Upper lobe of left lung (tissue), 4 donors: ENCODE measurements around the gene MTG1.

Source experiments
- CTCF ChIP-seq, 6 experiments: fragments of 450-650 bp in 4 of 6; fragments of 200-600 bp in 2 of 6; sonication (generic) in 2 of 6; IDR thresholded peaks; one replicate each; pipeline ENCODE4 v1.5.1; 2016 to 2019; ENCODE audit warnings: antibody characterized with exemption in 6 of 6
- POLR2AphosphoS5 ChIP-seq, 2 donors: sonication (generic); formaldehyde crosslinking; IDR thresholded peaks; one replicate each; pipeline ENCODE4 v1.5.1; 2017; ENCODE audit warnings: antibody characterized with exemption in 2 of 2

GRCh38 chr10:133403784-133404183 lies 9.8 kb downstream of the MTG1 start:
- no peak for TF ChIP-seq CTCF (IDR thresholded peaks at IDR 0.05)
- no peak for TF ChIP-seq POLR2AphosphoS5 (IDR thresholded peaks at IDR 0.05)
